H1 (cell line): ENCODE measurements around the gene TNRC6A. TPM values are rescaled to one million over a fixed set of nuclear protein-coding genes. Genes with fewer than 3 reads are reported as not detected.

Source experiments
- CHD2 ChIP-seq: IDR thresholded peaks from 2 replicates; pipeline ENCODE4 v1.6.1; 2012; ENCODE audit warnings: low read length, improper control_type of control experiment
- CHD7 ChIP-seq: fragments of 300-600 bp; sonication (generic); IDR thresholded peaks from 2 replicates; pipeline ENCODE4 v1.7.1; 2012; ENCODE audit warnings: low read length, moderate library complexity, mild to moderate bottlenecking, inconsistent platforms; ENCODE audit not compliant: insufficient replicate concordance
- PHF8 ChIP-seq: fragments of 200-600 bp; sonication (generic); conservative IDR thresholded peaks from 2 replicates; pipeline ENCODE4 v1.7.1; 2012; ENCODE audit warnings: low read depth, mild to moderate bottlenecking, inconsistent platforms, low read length, moderate library complexity
- polyA plus RNA-seq, 7 experiments: library from polyadenylated mRNA; depleted of rRNA in 3 of 7; stranded (reverse) in 5 of 7; unstranded in 2 of 7; fragments of >200 nt in 5 of 7; fragments of 200-250 nt in 2 of 7; gene quantifications; 1 replicate in 5 of 7; 2 replicates in 1 of 7; 4 replicates in 1 of 7; pipeline versions ENCODE4 v1.2.1 to v1.2.3, GENCODE V29; 2011 to 2013; ENCODE audit warnings: missing spikeins in 2 of 7, mixed read lengths in 2 of 7
- total RNA-seq: library from RNA; stranded (reverse); fragmentation: NEBNext Ultra II Directional; extraction: Animal tissue kit (Norgen Biotek cat#: 25700); gene quantifications from 2 replicates; pipeline ENCODE4 v1.2.1, GENCODE V29; 2021

Gene TNRC6A
- total and polyA plus RNA-seq, 2 of the 8 experiments (the other 6 are each of a cell fraction or from before 2014, with no cell fraction given), result 67.6 to 103 TPM

DNA sequence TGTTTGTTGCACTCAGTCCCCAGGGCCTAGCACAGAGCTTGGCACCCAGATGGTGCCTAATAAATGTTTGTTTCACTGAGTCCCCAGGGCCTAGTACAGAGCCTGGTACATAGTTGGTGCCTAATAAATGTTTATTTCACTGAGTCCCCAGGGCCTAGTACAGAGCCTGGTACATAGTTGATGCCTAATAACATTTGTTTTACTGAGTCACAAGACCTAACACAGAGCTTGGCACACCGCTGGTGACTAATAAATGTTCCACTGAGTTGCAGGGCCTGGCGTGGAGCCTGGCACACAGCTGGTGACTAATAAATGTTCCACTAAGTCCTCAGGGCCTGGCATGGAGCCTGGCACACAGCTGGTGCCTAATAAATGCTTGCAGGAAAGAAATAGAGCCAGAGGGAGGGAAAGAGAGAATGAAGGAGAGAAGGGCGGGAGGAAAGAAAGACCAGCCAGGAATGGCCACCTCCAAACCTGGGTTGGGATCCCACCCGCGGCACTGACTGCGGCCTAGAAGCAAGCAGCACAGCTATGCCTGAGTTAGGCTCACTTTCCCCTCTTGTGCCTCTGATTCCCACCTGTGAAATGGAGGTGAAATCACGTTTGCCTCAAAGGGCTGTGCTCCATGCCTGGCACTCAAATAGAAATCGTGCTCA lies 123.8 kb downstream of the TNRC6A start (continued):
- TF ChIP-seq CHD7 (no peak), CHD2 (no peak), PHF8 (no peak)
